ENCODE measurements around the gene FAF1.

DNA sequence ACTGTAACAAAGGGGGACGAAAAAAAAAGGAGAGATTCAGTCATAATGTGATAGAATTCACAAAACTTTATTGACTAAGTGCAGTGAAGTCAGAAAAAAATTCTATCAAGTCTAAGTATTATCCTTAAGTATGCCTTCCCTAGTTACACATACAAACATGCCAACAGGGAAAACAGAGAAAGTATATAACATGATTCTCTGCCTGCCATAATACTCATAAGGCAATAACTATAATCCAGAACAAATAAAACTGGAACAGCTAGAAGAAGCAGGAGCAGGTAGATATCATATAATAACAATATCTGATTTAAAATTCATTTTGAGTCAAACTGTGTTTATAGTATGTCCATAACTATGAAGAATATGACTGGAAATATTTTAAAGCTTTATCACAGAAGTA is 184.3 kb downstream of the FAF1 start:
- no peak for TF ChIP-seq EZH2 (IDR thresholded peaks at IDR 0.05; ENCODE audit: insufficient read depth, poor library complexity, severe bottlenecking)
- no peak for TF ChIP-seq EZH2phosphoT487 (IDR thresholded peaks at IDR 0.05; ENCODE audit: insufficient read depth, low read depth)

Data from GM23248 (cell line).